Activated naive CD4-positive, alpha-beta T cell treated with Interleukin-2 at 50 U/mL for 16 hours (primary cell): ENCODE measurements around the gene SLC25A26.
"Not testable (repeated sequence)": the region's sequence is repeated elsewhere in the genome, so short reads cannot be mapped to it uniquely, and the experiment has no call there.

Source experiments
- DNase-seq: peaks from one replicate; pipeline ENCODE4 v3.0.0-alpha.2; 2020

SLC25A26 gene

GRCh38 chr3:66414846-66415245 is 194.0 kb downstream of the SLC25A26 start:
- no peak for DNase-seq

- no peak for DNase-seq
Observed at GRCh38 chr3:66415867-66416428, 195.1 kb downstream of the SLC25A26 start.

GRCh38 chr3:66416556-66417304 is 195.9 kb downstream of the SLC25A26 start:
- DNase-seq = no peak

GRCh38 chr3:66418475-66418931 is 197.7 kb downstream of the SLC25A26 start:
- DNase-seq = no peak

GRCh38 chr3:66419036-66419435 is 198.2 kb downstream of the SLC25A26 start:
- DNase-seq = no peak

GRCh38 chr3:66421144-66421543 is 200.3 kb downstream of the SLC25A26 start:
- DNase-seq = not testable (repeated sequence)

GRCh38 chr3:66421893-66422292 is 201.1 kb downstream of the SLC25A26 start:
- DNase-seq = not testable (repeated sequence)

- no peak for DNase-seq
Observed at GRCh38 chr3:66423791-66424190, 203.0 kb downstream of the SLC25A26 start.

- no peak for DNase-seq
Observed at GRCh38 chr3:66425032-66425431, 204.2 kb downstream of the SLC25A26 start.

GRCh38 chr3:66425576-66426114 is 204.8 kb downstream of the SLC25A26 start:
- no peak for DNase-seq

GRCh38 chr3:66426135-66426534 is 205.3 kb downstream of the SLC25A26 start:
- no peak for DNase-seq

GRCh38 chr3:66427352-66427751 is 206.6 kb downstream of the SLC25A26 start:
- DNase-seq = no peak

GRCh38 chr3:66427951-66428474 is 207.2 kb downstream of the SLC25A26 start:
- no peak for DNase-seq
